ENCODE measurements around the gene TPM1.

DNA sequence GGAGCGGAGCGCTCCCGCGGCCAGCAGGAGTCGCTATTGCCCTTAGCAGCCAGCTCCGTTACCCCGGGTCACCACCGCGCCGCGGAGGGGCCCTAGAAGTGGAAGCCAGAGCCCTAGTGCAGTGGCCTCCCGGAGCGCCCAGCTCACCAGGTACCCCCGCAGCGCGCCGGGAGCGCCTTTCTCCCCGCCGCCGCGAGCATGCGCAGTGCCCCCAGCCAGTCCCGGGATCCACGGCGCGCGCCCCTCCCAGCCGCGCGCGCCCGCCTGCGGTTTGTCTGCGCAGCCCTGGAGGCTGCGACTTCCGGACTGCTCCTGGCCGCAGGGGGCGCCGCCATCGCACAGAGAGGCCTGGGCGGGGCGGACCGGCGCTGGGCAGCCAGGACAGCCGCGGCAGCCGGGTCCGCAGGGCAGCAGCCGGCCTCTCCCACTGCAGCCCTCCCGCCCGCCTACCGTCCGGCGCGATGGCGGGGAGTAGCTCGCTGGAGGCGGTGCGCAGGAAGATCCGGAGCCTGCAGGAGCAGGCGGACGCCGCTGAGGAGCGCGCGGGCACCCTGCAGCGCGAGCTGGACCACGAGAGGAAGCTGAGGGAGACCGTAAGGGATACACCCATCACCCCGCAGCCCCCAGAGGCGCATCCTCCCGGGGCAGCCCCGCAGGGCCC lies 5.7 kb downstream of the TPM1 start:
- no peak for TF ChIP-seq CEBPB (IDR thresholded peaks at IDR 0.05; ENCODE audit: low read depth, low read length)
- TF ChIP-seq, protein P1, sequence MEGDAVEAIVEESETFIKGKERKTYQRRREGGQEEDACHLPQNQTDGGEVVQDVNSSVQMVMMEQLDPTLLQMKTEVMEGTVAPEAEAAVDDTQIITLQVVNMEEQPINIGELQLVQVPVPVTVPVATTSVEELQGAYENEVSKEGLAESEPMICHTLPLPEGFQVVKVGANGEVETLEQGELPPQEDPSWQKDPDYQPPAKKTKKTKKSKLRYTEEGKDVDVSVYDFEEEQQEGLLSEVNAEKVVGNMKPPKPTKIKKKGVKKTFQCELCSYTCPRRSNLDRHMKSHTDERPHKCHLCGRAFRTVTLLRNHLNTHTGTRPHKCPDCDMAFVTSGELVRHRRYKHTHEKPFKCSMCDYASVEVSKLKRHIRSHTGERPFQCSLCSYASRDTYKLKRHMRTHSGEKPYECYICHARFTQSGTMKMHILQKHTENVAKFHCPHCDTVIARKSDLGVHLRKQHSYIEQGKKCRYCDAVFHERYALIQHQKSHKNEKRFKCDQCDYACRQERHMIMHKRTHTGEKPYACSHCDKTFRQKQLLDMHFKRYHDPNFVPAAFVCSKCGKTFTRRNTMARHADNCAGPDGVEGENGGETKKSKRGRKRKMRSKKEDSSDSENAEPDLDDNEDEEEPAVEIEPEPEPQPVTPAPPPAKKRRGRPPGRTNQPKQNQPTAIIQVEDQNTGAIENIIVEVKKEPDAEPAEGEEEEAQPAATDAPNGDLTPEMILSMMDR (conservative IDR thresholded peaks at IDR 0.05; ENCODE audit: low read depth, low read length) = peak; percentile 82
- TF ChIP-seq RAD21 (IDR thresholded peaks at IDR 0.05; ENCODE audit: low read length) = peak; percentile 80
- TF ChIP-seq SMC3 (IDR thresholded peaks at IDR 0.05; ENCODE audit: low read depth, low read length) = peak; percentile 70
- TF ChIP-seq, protein P2, sequence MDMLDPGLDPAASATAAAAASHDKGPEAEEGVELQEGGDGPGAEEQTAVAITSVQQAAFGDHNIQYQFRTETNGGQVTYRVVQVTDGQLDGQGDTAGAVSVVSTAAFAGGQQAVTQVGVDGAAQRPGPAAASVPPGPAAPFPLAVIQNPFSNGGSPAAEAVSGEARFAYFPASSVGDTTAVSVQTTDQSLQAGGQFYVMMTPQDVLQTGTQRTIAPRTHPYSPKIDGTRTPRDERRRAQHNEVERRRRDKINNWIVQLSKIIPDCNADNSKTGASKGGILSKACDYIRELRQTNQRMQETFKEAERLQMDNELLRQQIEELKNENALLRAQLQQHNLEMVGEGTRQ (IDR thresholded peaks at IDR 0.05; ENCODE audit: low read depth, low read length) = no peak; the same call in 1 of the 2 replicates
- TF ChIP-seq RCOR1 (IDR thresholded peaks at IDR 0.05; ENCODE audit: insufficient replicate concordance, low read length) = no peak
- no peak for TF ChIP-seq MAFK (IDR thresholded peaks at IDR 0.05; ENCODE audit: low read depth, low read length)
- peak; percentile 79 for TF ChIP-seq POLR2A (IDR thresholded peaks at IDR 0.05; ENCODE audit: low read depth, low read length)
- no peak for TF ChIP-seq BHLHE40 (IDR thresholded peaks at IDR 0.05; ENCODE audit: low read depth, low read length)
- no peak for TF ChIP-seq FOS (IDR thresholded peaks at IDR 0.05; ENCODE audit: low read depth, low read length)
- peak; percentile 83; the same call in 1 of the 2 replicates for TF ChIP-seq MAZ (IDR thresholded peaks at IDR 0.05; ENCODE audit: borderline replicate concordance, low read depth, low read length)
